ENCODE measurements around the gene CRYBA4. TPM values are rescaled to one million over a fixed set of nuclear protein-coding genes. Genes with fewer than 3 reads are reported as not detected.

The CRYBA4 gene
- total and polyA plus RNA-seq, 10 of the 15 experiments (the other 5 are each of a cell fraction or from before 2014, with no cell fraction given): 0.12 to 0.17 TPM; not detected in 8

- TF ChIP-seq, protein P1, sequence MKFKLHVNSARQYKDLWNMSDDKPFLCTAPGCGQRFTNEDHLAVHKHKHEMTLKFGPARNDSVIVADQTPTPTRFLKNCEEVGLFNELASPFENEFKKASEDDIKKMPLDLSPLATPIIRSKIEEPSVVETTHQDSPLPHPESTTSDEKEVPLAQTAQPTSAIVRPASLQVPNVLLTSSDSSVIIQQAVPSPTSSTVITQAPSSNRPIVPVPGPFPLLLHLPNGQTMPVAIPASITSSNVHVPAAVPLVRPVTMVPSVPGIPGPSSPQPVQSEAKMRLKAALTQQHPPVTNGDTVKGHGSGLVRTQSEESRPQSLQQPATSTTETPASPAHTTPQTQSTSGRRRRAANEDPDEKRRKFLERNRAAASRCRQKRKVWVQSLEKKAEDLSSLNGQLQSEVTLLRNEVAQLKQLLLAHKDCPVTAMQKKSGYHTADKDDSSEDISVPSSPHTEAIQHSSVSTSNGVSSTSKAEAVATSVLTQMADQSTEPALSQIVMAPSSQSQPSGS (IDR thresholded peaks at IDR 0.05; ENCODE audit: low read length): no peak
- TF ChIP-seq TCF3 (IDR thresholded peaks at IDR 0.05; ENCODE audit: borderline replicate concordance, insufficient read depth, low read depth, low read length) (peak; percentile 99), EP300 (IDR thresholded peaks at IDR 0.05; ENCODE audit: borderline replicate concordance in 1 of 2, control insufficient read depth in 1 of 2, low read depth in 2 of 2, low read length in 2 of 2) (peak; percentile 15 to 79; a peak in 2 of 4 replicates), SIX5 (IDR thresholded peaks at IDR 0.05; ENCODE audit: low read depth, low read length, severe bottlenecking) (no peak), RBBP5 (conservative IDR thresholded peaks at IDR 0.05) (no peak), IKZF2 (IDR thresholded peaks at IDR 0.05) (peak; percentile 12 to 46; a peak in 1 of 4 replicates), NFYB (IDR thresholded peaks at IDR 0.05; ENCODE audit: insufficient read depth, low read depth, low read length) (no peak), CHD4 (IDR thresholded peaks at IDR 0.05) (no peak), PAX5 (IDR thresholded peaks at IDR 0.05; ENCODE audit: borderline replicate concordance, low read depth, low read length) (peak; percentile 68; the same call in 1 of the 2 replicates), MEF2B (IDR thresholded peaks at IDR 0.05; ENCODE audit: partially characterized antibody, poor library complexity, severe bottlenecking) (peak; percentile 86), CREM (IDR thresholded peaks at IDR 0.05; ENCODE audit: low read depth) (0 out of 2 replicates have a peak, but pooled peaks have one; percentile 30), IRF4 (IDR thresholded peaks at IDR 0.05; ENCODE audit: low read depth, low read length) (peak; percentile 46; the same call in 1 of the 2 replicates), MXI1 (IDR thresholded peaks at IDR 0.05; ENCODE audit: low read depth, low read length) (no peak)
- TF ChIP-seq, protein P2, sequence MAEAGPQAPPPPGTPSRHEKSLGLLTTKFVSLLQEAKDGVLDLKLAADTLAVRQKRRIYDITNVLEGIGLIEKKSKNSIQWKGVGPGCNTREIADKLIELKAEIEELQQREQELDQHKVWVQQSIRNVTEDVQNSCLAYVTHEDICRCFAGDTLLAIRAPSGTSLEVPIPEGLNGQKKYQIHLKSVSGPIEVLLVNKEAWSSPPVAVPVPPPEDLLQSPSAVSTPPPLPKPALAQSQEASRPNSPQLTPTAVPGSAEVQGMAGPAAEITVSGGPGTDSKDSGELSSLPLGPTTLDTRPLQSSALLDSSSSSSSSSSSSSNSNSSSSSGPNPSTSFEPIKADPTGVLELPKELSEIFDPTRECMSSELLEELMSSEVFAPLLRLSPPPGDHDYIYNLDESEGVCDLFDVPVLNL (IDR thresholded peaks at IDR 0.05; ENCODE audit: low read depth, low read length): no peak
- TF ChIP-seq, protein P3, sequence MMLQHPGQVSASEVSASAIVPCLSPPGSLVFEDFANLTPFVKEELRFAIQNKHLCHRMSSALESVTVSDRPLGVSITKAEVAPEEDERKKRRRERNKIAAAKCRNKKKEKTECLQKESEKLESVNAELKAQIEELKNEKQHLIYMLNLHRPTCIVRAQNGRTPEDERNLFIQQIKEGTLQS (IDR thresholded peaks at IDR 0.05; ENCODE audit: borderline replicate concordance, extremely low read depth, low read depth, low read length): no peak
Observed at GRCh38 chr22:26615149-26615548, 6.6 kb upstream of the CRYBA4 start (continued).
